HG02798 (cell line): ENCODE measurements around the gene AQP12A.
"Not testable (repeated sequence)": the region's sequence is repeated elsewhere in the genome, so short reads cannot be mapped to it uniquely, and the experiment has no call there.

ENCODE experiments used
- ATAC-seq: cut with Tn5 transposase; IDR thresholded peaks from one replicate; pipeline ENCODE4 v1.9.1; 2021; ENCODE audit warnings: mild to moderate bottlenecking; ENCODE audit not compliant: unreplicated experiment, poor library complexity

Gene AQP12A

GRCh38 chr2:240655931-240656886 lies 35.5 kb upstream of the AQP12A start:
- ATAC-seq: no peak

- ATAC-seq: not testable (repeated sequence)
These were observed 31.8 kb upstream of the AQP12A start for GRCh38 chr2:240659883-240660282.

- no peak for ATAC-seq
These were observed 29.0 kb upstream of the AQP12A start for GRCh38 chr2:240662681-240663080.

- ATAC-seq: no peak
These were observed 28.0 kb upstream of the AQP12A start for GRCh38 chr2:240663546-240664190.

- ATAC-seq: no peak
These were observed 27.0 kb upstream of the AQP12A start for GRCh38 chr2:240664622-240665021.

GRCh38 chr2:240670402-240670801 lies 21.3 kb upstream of the AQP12A start:
- ATAC-seq: no peak

GRCh38 chr2:240670950-240671349 lies 20.7 kb upstream of the AQP12A start:
- no peak for ATAC-seq

GRCh38 chr2:240672076-240672700 lies 19.5 kb upstream of the AQP12A start:
- ATAC-seq: no peak

GRCh38 chr2:240672701-240673190 lies 18.9 kb upstream of the AQP12A start:
- ATAC-seq: no peak

GRCh38 chr2:240674461-240675184 lies 17.0 kb upstream of the AQP12A start:
- not testable (repeated sequence) for ATAC-seq

GRCh38 chr2:240675345-240675744 lies 16.3 kb upstream of the AQP12A start:
- not testable (repeated sequence) for ATAC-seq

GRCh38 chr2:240678043-240678442 lies 13.6 kb upstream of the AQP12A start:
- not testable (repeated sequence) for ATAC-seq

GRCh38 chr2:240678909-240679308 lies 12.8 kb upstream of the AQP12A start:
- not testable (repeated sequence) for ATAC-seq

GRCh38 chr2:240680185-240680584 lies 11.5 kb upstream of the AQP12A start:
- not testable (repeated sequence) for ATAC-seq

- not testable (repeated sequence) for ATAC-seq
These were observed 9.0 kb upstream of the AQP12A start, which contains the start of gene AQP12B for GRCh38 chr2:240682431-240683224. Gene AQP12B, minus strand, starts transcription at chr2:240682885. Its CDS starts 48 bp downstream, at chr2:240682837.

- not testable (repeated sequence) for ATAC-seq
These were observed 8.2 kb upstream of the AQP12A start for GRCh38 chr2:240683329-240683979.

GRCh38 chr2:240683980-240684728 lies 7.5 kb upstream of the AQP12A start:
- not testable (repeated sequence) for ATAC-seq

GRCh38 chr2:240685771-240686371 lies 5.8 kb upstream of the AQP12A start:
- ATAC-seq: no peak
